ENCODE results near the gene RGS18.
"Not testable (repeated sequence)": the region's sequence is repeated elsewhere in the genome, so short reads cannot be mapped to it uniquely, and the experiment has no call there.

Gene RGS18, protein sequence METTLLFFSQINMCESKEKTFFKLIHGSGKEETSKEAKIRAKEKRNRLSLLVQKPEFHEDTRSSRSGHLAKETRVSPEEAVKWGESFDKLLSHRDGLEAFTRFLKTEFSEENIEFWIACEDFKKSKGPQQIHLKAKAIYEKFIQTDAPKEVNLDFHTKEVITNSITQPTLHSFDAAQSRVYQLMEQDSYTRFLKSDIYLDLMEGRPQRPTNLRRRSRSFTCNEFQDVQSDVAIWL

GRCh38 chr1:192158181-192158580 is at the start of gene RGS18:
RGS18 (plus strand) TSS chr1:192158462; CDS start chr1:192158638, 176 bp downstream.
- no peak for DNase-seq

DNA sequence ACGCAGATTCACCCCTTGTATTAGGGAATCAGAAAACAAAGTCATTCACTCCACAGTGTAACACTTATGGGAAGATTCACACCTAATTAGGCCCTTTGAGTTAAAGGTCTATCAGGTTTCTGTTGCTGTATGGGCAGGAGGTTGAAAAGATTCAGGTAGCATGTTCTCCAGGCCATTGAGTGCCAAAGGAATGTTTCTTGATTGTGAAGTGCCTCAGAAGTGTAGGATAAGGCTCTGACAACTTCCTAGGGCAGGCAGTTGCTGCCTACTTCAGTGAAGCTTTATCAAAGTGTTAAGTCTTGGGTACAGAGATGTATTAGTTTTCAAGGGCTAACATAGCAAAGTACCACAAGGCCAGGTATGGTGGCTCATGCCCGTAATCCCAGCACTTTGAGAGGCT is 48.7 kb upstream of the RGS18 start:
- DNase-seq: no peak

DNA sequence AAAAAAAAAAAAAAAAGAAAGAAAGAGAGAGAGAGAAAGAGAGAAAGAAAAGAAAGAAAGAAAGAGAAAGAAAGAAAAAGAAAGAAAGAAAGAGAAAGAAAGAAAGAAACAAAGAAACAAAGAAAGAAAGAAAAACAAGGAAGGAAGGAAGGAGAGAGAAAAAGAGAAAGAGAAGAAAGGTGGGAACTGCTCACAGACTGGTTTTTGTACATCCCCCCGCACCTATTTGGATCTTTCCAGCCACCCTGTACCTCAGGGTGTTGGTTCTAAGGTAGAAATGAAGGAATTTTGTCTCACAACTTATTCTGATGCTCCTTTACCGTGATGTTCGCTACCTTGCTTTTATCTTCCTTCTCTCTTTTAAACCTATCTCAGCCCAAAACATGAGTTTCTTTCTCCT is 43.3 kb upstream of the RGS18 start:
- no peak for DNase-seq

DNA sequence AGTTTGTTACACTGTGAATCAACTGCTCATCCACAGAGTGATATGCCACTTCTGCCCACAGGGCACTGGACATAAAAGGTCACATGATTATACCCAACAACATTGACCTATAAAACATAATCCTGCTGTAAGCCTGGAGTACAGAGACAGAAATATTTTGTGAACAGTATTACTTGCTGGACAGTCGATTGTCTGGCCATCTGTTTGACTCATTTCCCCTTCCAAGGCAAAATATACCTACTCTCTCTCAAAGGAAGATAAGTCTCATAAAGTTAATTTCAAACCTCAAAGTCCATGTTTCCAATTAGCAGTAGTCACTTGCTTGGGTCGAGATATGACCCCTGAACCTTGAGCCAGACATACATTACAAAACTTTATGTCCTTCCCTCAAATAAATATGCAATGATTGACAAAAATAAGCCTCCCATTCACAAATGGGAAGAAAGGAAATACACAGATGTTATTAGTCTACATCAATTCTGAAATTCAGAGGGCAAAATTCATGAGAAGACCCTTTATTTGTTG is 39.3 kb upstream of the RGS18 start:
- no peak for DNase-seq

DNA sequence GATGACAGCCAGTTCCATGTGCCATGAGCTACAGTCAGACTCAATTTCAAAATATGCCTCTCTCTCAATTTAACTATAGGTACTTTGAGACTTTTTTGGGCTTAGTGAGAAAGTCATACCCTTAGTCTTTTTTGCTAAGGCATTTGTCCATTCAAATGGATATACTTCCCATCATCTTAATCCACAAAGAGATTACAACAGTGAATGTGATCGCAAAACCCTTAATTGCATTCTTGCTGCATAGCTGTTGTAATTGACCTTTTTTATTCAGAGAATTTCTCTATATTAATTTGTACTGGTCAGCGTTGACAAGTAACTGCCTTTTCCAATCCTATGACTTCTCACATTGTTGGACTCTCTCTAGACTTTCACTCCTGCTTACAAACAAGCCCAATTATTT is 38.6 kb upstream of the RGS18 start:
- DNase-seq: no peak

DNA sequence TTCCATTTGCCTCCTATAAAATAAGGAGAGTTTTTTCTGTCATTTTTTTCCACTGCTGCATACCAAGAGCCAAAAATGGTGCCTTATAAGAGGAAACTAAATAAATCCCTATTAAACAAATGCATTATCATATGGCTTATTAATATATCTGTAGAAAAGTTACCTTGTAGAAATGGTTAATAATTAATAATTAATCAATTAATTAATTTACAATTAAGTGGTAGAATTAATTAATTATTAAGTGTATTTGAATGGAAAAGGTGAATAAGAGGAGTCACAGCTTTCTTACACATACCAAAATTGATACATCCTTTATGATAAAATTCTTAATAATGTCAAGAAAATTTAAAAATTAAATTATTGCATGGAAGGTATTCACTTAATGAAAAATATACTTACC is 35.6 kb upstream of the RGS18 start:
- DNase-seq: no peak

- no peak for DNase-seq
These were observed 35.0 kb upstream of the RGS18 start for GRCh38 chr1:192123212-192123611.

- no peak for DNase-seq
These were observed 32.1 kb upstream of the RGS18 start for GRCh38 chr1:192126030-192126619.

- DNase-seq: no peak
These were observed 28.1 kb upstream of the RGS18 start for GRCh38 chr1:192130175-192130574.

GRCh38 chr1:192130865-192131264 is 27.4 kb upstream of the RGS18 start:
- not testable (repeated sequence) for DNase-seq

GRCh38 chr1:192131914-192132313 is 26.3 kb upstream of the RGS18 start:
- DNase-seq: no peak

DNA sequence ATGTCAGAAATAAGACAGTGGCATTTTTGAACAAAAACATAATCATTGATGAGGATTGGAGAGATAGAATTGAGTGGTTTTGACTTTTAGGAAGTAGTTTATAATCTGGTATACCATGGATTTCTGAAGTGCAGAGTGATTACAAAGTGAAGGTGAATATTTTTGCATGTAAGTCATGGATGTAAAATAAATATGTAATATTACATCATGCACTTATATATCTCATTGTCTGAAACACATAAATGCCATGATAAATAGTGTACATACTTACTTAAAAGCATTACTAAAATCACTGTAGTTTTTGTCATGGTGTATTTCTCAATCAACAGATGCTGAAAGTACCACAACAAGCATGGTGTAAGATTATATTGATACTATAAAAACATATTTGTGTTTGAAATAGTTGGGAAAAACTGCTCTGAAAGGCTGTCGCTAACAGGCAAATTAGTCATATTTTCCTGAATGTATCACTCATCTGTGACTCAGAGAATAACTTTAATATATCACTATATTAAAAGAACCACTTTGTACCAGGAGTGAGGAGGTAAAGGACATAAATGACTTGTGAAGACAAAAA is 24.8 kb upstream of the RGS18 start:
- no peak for DNase-seq

- DNase-seq: no peak
These were observed 17.9 kb upstream of the RGS18 start for GRCh38 chr1:192140382-192140781.

- DNase-seq: no peak
These were observed 11.0 kb upstream of the RGS18 start for GRCh38 chr1:192147221-192147620.

DNA sequence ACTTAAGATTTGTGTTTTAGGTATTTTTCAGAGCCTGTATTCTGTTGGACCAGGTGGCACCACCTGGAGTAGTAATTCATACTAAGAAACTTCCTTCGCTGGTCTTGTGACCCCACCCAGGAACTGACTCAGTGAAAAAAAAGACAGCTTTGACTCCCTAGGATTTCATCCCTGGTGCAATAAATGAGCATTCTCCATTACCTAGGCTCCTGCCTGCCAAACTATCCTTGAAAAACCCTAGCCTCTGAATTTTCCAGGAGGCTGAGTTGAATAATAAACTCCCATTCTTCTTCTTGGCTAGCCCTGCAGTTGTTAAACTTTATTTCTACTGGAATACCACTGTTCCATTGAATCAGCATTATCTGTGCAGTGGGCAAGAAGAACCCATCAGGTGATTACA is 10.6 kb upstream of the RGS18 start:
- no peak for DNase-seq

DNA sequence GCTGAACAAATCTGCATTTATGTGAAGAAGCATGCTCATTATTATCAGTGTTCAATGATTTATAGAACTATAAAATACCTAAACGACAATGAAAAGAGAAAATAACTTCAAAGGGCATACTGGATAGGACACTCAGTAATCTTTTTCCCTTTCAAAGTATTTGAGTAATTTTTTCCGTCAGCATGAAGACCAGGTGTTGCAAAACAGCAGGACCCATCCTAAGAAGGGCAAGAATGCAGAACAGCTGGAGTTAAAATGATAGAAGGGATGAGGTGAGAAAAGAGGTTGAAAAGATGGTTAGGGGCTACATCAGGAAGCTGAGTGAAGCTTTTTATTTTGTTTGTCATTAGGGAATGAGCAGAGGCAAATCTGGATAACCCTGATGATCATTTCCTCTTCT is 7.1 kb upstream of the RGS18 start:
- DNase-seq: no peak

DNA sequence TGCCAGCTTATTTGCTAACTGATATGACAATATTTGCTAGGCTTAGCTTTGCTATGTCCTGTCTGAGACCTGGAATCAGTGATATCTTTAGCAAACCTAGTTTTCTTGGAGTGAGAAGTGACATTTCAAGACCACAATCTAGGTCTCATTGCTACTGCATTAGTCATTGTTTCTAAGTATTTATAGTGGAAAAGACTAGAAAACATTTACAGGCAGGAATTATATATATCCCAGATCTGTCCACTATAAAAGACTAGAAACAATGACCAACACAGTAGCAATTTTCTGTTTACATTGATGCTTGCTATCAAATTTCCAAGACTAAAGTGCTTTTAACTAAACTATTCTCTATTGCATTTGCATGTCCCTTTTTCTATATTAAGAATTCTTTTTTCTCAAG is 5.0 kb upstream of the RGS18 start:
- no peak for DNase-seq

DNA sequence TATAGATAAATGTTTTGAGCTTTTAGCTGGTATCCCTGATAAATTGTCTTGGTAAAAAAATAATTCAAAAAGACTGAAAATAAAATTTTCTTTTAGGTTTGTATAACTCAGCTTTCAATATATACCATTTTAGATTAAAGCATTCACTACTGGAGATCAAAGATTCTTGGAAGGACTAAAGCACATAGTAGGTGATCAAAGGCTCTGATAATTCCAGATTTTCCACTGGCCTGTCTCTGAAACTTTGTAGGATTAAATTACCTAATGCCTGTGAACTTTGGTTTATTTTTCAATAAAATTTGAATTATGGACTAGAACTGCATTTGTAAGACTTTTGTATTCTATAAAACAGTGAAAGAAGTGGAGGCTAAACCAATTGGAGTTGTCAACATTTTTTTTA is 1.2 kb upstream of the RGS18 start:
- no peak for DNase-seq

DNA sequence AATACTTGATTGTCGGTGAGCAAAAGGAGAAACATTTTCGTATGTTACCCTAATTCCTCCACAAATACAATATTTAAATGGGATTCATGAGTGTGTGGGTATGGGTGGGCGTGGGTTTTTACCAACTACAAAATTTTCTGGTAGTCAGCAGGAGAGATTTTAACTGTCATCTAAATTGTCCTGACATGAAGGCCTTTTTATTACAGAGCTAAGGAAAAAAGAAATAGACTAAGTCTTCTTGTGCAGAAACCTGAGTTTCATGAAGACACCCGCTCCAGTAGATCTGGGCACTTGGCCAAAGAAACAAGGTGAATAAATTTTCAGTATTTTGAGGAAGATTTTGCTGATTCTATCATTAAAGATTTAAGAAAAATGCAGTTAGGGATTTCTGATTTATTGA is 752 bp downstream of the RGS18 start:
- DNase-seq: no peak

GRCh38 chr1:192159781-192160180 is 1.5 kb downstream of the RGS18 start:
- no peak for DNase-seq

- no peak for DNase-seq
These were observed 1.9 kb downstream of the RGS18 start for GRCh38 chr1:192160196-192160595.

- no peak for DNase-seq
These were observed 3.7 kb downstream of the RGS18 start for GRCh38 chr1:192161976-192162375.

DNA sequence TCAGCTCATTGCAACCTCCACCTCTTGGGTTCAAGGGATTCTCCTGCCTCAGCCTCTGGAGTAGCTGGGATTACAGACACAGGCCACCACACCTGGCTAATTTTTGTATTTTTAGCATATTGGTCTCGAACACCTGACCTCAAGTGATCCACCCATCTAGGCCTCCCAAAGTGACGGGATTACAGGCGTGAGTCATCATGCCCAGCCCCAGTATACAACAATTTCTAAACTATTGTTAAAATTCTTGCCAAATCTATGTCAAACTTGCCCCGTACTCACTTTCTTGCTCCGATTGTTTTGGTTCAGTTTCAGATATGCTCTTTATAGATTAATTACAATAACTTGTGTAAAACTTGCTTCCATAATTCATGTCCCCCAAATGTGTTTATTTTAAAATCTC is 4.1 kb downstream of the RGS18 start:
- no peak for DNase-seq

GRCh38 chr1:192165002-192165401 is 6.7 kb downstream of the RGS18 start:
- not testable (repeated sequence) for DNase-seq

DNA sequence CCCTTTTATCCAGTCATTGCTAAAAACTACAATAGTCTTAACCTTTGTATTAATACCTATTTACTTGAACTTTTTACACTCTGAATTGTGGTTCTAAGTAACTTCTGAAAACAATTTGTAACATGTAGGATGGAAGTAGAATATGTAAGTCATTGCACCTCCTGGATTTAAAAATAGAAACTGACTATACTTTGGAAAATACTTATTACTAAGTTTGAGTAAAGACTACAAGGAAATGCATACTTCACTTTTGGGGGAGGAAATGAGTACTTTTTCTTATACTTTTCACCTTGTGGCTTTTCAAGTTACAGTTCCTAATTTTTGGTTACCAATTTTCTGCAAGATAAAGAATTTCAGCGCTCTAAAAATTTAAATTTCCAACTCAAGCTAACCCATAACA is 8.7 kb downstream of the RGS18 start:
- no peak for DNase-seq
